OCI-LY3 (cell line): ENCODE results near the gene GSTM4.

Experiments
- H2AFZ ChIP-seq: fragments of 200-600, 300-600 bp; shearing (Covaris generic); 2 replicates; pipeline ENCODE4 v1.6.0; 2014; ENCODE audit warnings: antibody characterized with exemption, low read depth, low read length
- H3K27ac ChIP-seq: fragments of 200-600, 300-600 bp; sonication (generic); 2 replicates; pipeline ENCODE4 v1.5.1; 2014; ENCODE audit warnings: mild to moderate bottlenecking, low read length, moderate library complexity, mixed read lengths
- H3K27me3 ChIP-seq: fragments of 200-600, 300-600 bp; sonication (generic); 2 replicates; pipeline ENCODE4 v1.6.1; 2014; ENCODE audit warnings: low read depth, low read length, mixed read lengths
- H3K36me3 ChIP-seq: fragments of 200-600, 300-600 bp; sonication (generic); replicated peaks from 2 replicates; pipeline ENCODE3; 2014; ENCODE audit warnings: low read depth, low read length, mixed read lengths
- H3K4me1 ChIP-seq: fragments of 300-600, 200-600 bp; sonication (generic); 2 replicates; pipeline ENCODE4 v1.6.1; 2014; ENCODE audit warnings: low read length, mixed read lengths
- H3K4me2 ChIP-seq: fragments of 200-600, 300-600 bp; sonication (generic); 2 replicates; pipeline ENCODE4 v1.6.1; 2014; ENCODE audit warnings: low read length, mixed read lengths
- H3K4me3 ChIP-seq: fragments of 300-600, 200-600 bp; sonication (generic); 2 replicates; pipeline ENCODE4 v1.5.1; 2014; ENCODE audit warnings: antibody characterized with exemption, mild to moderate bottlenecking, low read length, moderate library complexity
- H3K79me2 ChIP-seq: fragments of 300-600, 200-600 bp; shearing (Covaris generic); 2 replicates; pipeline ENCODE4 v1.6.1; 2014; ENCODE audit warnings: mild to moderate bottlenecking, low read length, mixed read lengths
- H3K9ac ChIP-seq: fragments of 300-600, 200-600 bp; shearing (Covaris generic); 2 replicates; pipeline ENCODE4 v1.6.0; 2014; ENCODE audit warnings: mild to moderate bottlenecking, low read length, moderate library complexity
- H3K9me3 ChIP-seq: fragments of 200-600, 300-600 bp; shearing (Covaris generic); 2 replicates; pipeline ENCODE4 v1.6.1; 2014; ENCODE audit warnings: low read length, mixed read lengths; ENCODE audit not compliant: insufficient read depth
- H4K20me1 ChIP-seq: fragments of 200-600, 300-600 bp; sonication (generic); 2 replicates; pipeline ENCODE4 v1.6.1; 2016; ENCODE audit warnings: low read length, mixed read lengths; ENCODE audit not compliant: insufficient read depth
- CTCF ChIP-seq: fragments of 200-600, 300-600 bp; sonication (generic); IDR thresholded peaks from 2 replicates; pipeline ENCODE4 v1.5.1; 2014; ENCODE audit warnings: antibody characterized with exemption, low read length, low read depth
- EZH2phosphoT487 ChIP-seq: fragments of 200-600 bp; shearing (Covaris generic); IDR thresholded peaks from 2 replicates; pipeline ENCODE4 v1.6.1; 2018; ENCODE audit warnings: antibody characterized with exemption, mixed run types, low read depth

Gene GSTM4

GRCh38 chr1:109655615-109656519 is at the start of gene GSTM4:
Gene GSTM4, plus strand, starts transcription at chr1:109656099. Its CDS starts 291 bp downstream, at chr1:109656390.
- Histone ChIP-seq H3K4me2 (peak within 1 kb of the TSS; percentile 96), H3K9me3 (no peaks in the 10 kb centered on the region), H3K27me3 (peaks cover 5% of the 10 kb centered on the region), H3K4me3 (peak within 1 kb of the TSS; percentile 94), H4K20me1 (no peaks in the 10 kb centered on the region), H3K4me1 (peaks cover 8% of the 10 kb centered on the region; the same call in 1 of the 2 replicates), H3K9ac (peak within 1 kb of the TSS; percentile 87), H3K79me2 (no peaks in the 10 kb centered on the region), H2AFZ (peak within 1 kb of the TSS; percentile 98), H3K36me3 (no peaks in the 10 kb centered on the region), H3K27ac (peak within 1 kb of the TSS; percentile 42)
- TF ChIP-seq EZH2phosphoT487: no peak
- TF ChIP-seq CTCF: no peak

- H4K20me1 ChIP-seq: no peaks in the 10 kb centered on the region
- H3K4me1 ChIP-seq: no peaks in the 10 kb centered on the region
- H3K9ac ChIP-seq: no peak overlapping the region
- no peaks in the 10 kb centered on the region for H3K9me3 ChIP-seq
- no peak overlapping the region for H3K27ac ChIP-seq
- no peak overlapping the region for H3K4me2 ChIP-seq
- H3K79me2 ChIP-seq: no peaks in the 10 kb centered on the region
- TF ChIP-seq EZH2phosphoT487: no peak
- TF ChIP-seq CTCF: no peak
- H3K27me3 ChIP-seq: no peaks in the 10 kb centered on the region
- H3K36me3 ChIP-seq: no peaks in the 10 kb centered on the region
- no peak overlapping the region for H3K4me3 ChIP-seq
- H2AFZ ChIP-seq: no peak overlapping the region
Observed at GRCh38 chr1:109609881-109610280, 46.0 kb upstream of the GSTM4 start.

GRCh38 chr1:109610609-109611307 is 45.1 kb upstream of the GSTM4 start:
- Histone ChIP-seq H3K27ac (no peak overlapping the region), H3K9ac (no peak overlapping the region), H3K27me3 (no peaks in the 10 kb centered on the region), H3K9me3 (no peaks in the 10 kb centered on the region), H3K4me2 (no peak overlapping the region), H3K4me3 (no peak overlapping the region), H4K20me1 (no peaks in the 10 kb centered on the region), H2AFZ (no peak overlapping the region), H3K79me2 (no peaks in the 10 kb centered on the region), H3K36me3 (no peaks in the 10 kb centered on the region), H3K4me1 (peaks cover 3% of the 10 kb centered on the region)
- TF ChIP-seq CTCF (no peak), EZH2phosphoT487 (no peak)
